B cell (primary cell): Measurements from ENCODE around the gene DAB1. TPM values are rescaled to one million over a fixed set of nuclear protein-coding genes. Genes with fewer than 3 reads are reported as not detected.

ENCODE experiments used
- ATAC-seq: fragments of 200-7000 bp; cut with Tn5 transposase; one replicate; pipeline ENCODE4 v1.10.0; 2021; ENCODE audit warnings: low read depth, mild to moderate bottlenecking, moderate number of reproducible peaks, moderate library complexity
- CTCF ChIA-PET: fragments of 350-600 bp; sonication (Branson Sonifier 250); formaldehyde crosslinking; loops from one replicate; lab custom pipeline; 2021; ENCODE audit warnings: antibody characterized with exemption, inconsistent platforms; lab: Charles Lee
- POLR2A ChIA-PET: fragments of 350-600 bp; sonication (Branson Sonifier 250); formaldehyde crosslinking; loops from one replicate; lab custom pipeline; 2021; ENCODE audit warnings: antibody characterized with exemption; lab: Charles Lee
- DNase-seq: peaks from one replicate; pipeline ENCODE4 v3.0.0; 2013
- H2AFZ ChIP-seq: 2 replicates; pipeline ENCODE4 v1.6.1; 2012; ENCODE audit warnings: mild to moderate bottlenecking, low read depth, low read length; ENCODE audit not compliant: insufficient read depth, poor library complexity, severe bottlenecking
- H3K27ac ChIP-seq, 2 donors: 1 replicate in 1 of 2; 2 replicates in 1 of 2; pipeline ENCODE4 v1.5.1; 2012 to 2013; ENCODE audit warnings: low read length in 2 of 2, mild to moderate bottlenecking in 2 of 2, moderate library complexity in 1 of 2
- H3K27me3 ChIP-seq, 4 experiments: fragments of 200-600 bp in 1 of 4; sonication (generic) in 1 of 4; replicated peaks in 1 of 4; 1 replicate in 2 of 4; 2 replicates in 2 of 4; pipeline versions ENCODE4 v1.6.1 to v1.7.0; 2013 to 2016; ENCODE audit warnings: low read length in 3 of 4, mild to moderate bottlenecking in 2 of 4, mixed read lengths in 1 of 4, moderate library complexity in 1 of 4; ENCODE audit not compliant: insufficient read depth in 4 of 4, control insufficient read depth in 3 of 4; ENCODE audit errors: control extremely low read depth in 1 of 4
- H3K36me3 ChIP-seq, 2 experiments: replicated peaks in 1 of 2; 1 replicate in 1 of 2; 2 replicates in 1 of 2; pipeline versions ENCODE4 v1.6.1 to v1.7.1; 2013; ENCODE audit warnings: low read length in 1 of 2; ENCODE audit not compliant: insufficient read depth in 2 of 2, control insufficient read depth in 1 of 2; ENCODE audit errors: control extremely low read depth in 1 of 2, extremely low read depth in 1 of 2
- H3K4me1 ChIP-seq, 2 donors: fragments of 200-600 bp in 1 of 2; sonication (generic) in 1 of 2; 1 replicate in 1 of 2; 2 replicates in 1 of 2; pipeline versions ENCODE4 v1.5.1 to v1.6.1; 2013 to 2017; ENCODE audit warnings: low read length in 2 of 2; ENCODE audit not compliant: control insufficient read depth in 2 of 2, insufficient read depth in 2 of 2
- H3K4me2 ChIP-seq: replicated peaks from 2 replicates; pipeline ENCODE3; 2012; ENCODE audit warnings: mild to moderate bottlenecking, low read depth, low read length; ENCODE audit not compliant: poor library complexity, severe bottlenecking
- H3K4me3 ChIP-seq, 5 experiments: fragments of 200-600 bp in 1 of 5; sonication (generic) in 1 of 5; 1 replicate in 3 of 5; 2 replicates in 2 of 5; pipeline versions ENCODE4 v1.5.1 to v1.7.0; 2011 to 2016; ENCODE audit warnings: low read length in 4 of 5, mild to moderate bottlenecking in 4 of 5, low read depth in 2 of 5, control low read depth in 1 of 5, moderate library complexity in 1 of 5; ENCODE audit not compliant: insufficient read depth in 1 of 5; ENCODE audit errors: control extremely low read depth in 1 of 5, extremely low read depth in 1 of 5
- H3K79me2 ChIP-seq: fragments of 200-600 bp; sonication (generic); one replicate; pipeline ENCODE4 v1.6.0; 2016; ENCODE audit warnings: low read length; ENCODE audit not compliant: control insufficient read depth, insufficient read depth
- H3K9ac ChIP-seq: fragments of 200-600 bp; sonication (generic); 2 replicates; pipeline ENCODE4 v1.6.1; 2017; ENCODE audit warnings: mild to moderate bottlenecking, low read length, moderate library complexity
- H3K9me3 ChIP-seq, 3 donors: one replicate each; pipeline versions ENCODE4 v1.6.1 to v1.7.1; 2013; ENCODE audit warnings: low read length in 2 of 3; ENCODE audit not compliant: control insufficient read depth in 2 of 3, insufficient read depth in 1 of 3; ENCODE audit errors: control extremely low read depth in 1 of 3
- H4K20me1 ChIP-seq: 2 replicates; pipeline ENCODE4 v1.6.0; 2012; ENCODE audit warnings: mild to moderate bottlenecking, low read length; ENCODE audit not compliant: insufficient read depth, control insufficient read depth, poor library complexity, severe bottlenecking
- H3K27ac Mint-ChIP-seq: one replicate; pipeline ENCODE4 v1.8.0; 2021; ENCODE audit warnings: mixed read lengths
- H3K27me3 Mint-ChIP-seq: one replicate; pipeline ENCODE4 v1.8.0; 2021; ENCODE audit warnings: mixed read lengths
- H3K4me1 Mint-ChIP-seq: one replicate; pipeline ENCODE4 v1.8.0; 2021; ENCODE audit warnings: mixed read lengths
- H3K4me3 Mint-ChIP-seq: one replicate; pipeline ENCODE4 v1.8.0; 2021; ENCODE audit warnings: mixed read lengths
- H3K9me3 Mint-ChIP-seq: one replicate; pipeline ENCODE4 v1.8.0; 2022; ENCODE audit warnings: mixed read lengths; ENCODE audit not compliant: insufficient read depth
- EZH2 ChIP-seq: IDR thresholded peaks from 2 replicates; pipeline ENCODE4 v1.6.1; 2012; ENCODE audit warnings: borderline replicate concordance, low read depth, mild to moderate bottlenecking, moderate library complexity, low read length; ENCODE audit not compliant: insufficient read depth, poor library complexity, severe bottlenecking
- WGBS: methylation state at CpG from one replicate; pipeline ENCODE4 v1.1.5; 2013; ENCODE audit warnings: missing lambda C conversion rate; ENCODE audit not compliant: insufficient coverage; 5-methylcytosine and 5-hydroxymethylcytosine counted together
- intact Hi-C: fragments of 100-400 bp; cut with micrococcal nuclease; formaldehyde crosslinking; loops from one replicate; pipeline ENCODE4 v1.10.0; 2022
- polyA plus RNA-seq: library from polyadenylated mRNA; depleted of rRNA; stranded (reverse); fragments of >200 nt; gene quantifications from 2 replicates; pipeline ENCODE4 v1.2.3, GENCODE V29; 2012
- total RNA-seq, 2 donors: library from RNA; stranded (reverse); fragments of 120-200 nt in 1 of 2; gene quantifications; 1 replicate in 1 of 2; 2 replicates in 1 of 2; pipeline versions ENCODE4 v1.2.3 to v1.2.4, GENCODE V29; 2013 to 2022
- TF ChIP-seq, protein P1 (sequence below): fragments of 200-600 bp; IDR thresholded peaks from one replicate; pipeline ENCODE4 v1.8.0; 2022; ENCODE audit warnings: antibody characterized with exemption, mild to moderate bottlenecking

DAB1 gene
- total and polyA plus RNA-seq, 2 donors (not counting 1 experiment from before 2014, with no cell fraction given) = not detected

DNA sequence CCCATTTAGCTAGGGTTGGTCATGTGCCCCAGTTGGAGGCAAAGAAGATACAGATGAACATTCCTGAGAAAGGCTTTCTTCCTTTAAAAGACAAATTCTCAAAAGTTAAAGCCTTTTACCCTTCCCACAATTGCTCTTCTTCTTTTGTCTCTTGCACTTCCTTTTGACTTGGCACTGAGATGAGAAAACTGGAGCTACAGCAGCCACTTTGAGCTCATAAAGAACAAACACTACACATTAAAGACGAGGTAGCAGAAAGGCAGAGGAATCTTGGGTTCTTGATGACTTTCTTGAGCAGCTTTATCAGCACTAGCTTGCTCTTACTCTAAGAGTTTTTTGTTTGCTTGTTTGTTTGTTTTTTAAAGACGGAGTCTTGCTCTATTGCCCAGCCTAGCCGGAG, 92.2 kb downstream of the DAB1 start:
- WGBS = no CpG with 5 or more reads among the region's 3 CpGs
- DNase-seq (no peak), ATAC-seq (no peak)
- no peak overlapping the region for H3K4me2 ChIP-seq
- no peaks in the 10 kb centered on the region for H3K79me2 ChIP-seq
- H3K27me3 ChIP-seq = no peaks in the 10 kb centered on the region
- no peaks in the 10 kb centered on the region for H4K20me1 ChIP-seq
- no peak overlapping the region for H3K9ac ChIP-seq
- H2AFZ ChIP-seq = no peak overlapping the region
- no peaks in the 10 kb centered on the region for H3K36me3 ChIP-seq
- Mint-ChIP-seq H3K4me1 (no peaks in the 10 kb centered on the region), H3K27ac (no peak overlapping the region), H3K4me3 (no peak overlapping the region), H3K9me3 (peaks cover 4% of the 10 kb centered on the region), H3K27me3 (no peaks in the 10 kb centered on the region)
- no peak overlapping the region for H3K4me3 ChIP-seq
- TF ChIP-seq EZH2 = no peak
- TF ChIP-seq, protein P1, sequence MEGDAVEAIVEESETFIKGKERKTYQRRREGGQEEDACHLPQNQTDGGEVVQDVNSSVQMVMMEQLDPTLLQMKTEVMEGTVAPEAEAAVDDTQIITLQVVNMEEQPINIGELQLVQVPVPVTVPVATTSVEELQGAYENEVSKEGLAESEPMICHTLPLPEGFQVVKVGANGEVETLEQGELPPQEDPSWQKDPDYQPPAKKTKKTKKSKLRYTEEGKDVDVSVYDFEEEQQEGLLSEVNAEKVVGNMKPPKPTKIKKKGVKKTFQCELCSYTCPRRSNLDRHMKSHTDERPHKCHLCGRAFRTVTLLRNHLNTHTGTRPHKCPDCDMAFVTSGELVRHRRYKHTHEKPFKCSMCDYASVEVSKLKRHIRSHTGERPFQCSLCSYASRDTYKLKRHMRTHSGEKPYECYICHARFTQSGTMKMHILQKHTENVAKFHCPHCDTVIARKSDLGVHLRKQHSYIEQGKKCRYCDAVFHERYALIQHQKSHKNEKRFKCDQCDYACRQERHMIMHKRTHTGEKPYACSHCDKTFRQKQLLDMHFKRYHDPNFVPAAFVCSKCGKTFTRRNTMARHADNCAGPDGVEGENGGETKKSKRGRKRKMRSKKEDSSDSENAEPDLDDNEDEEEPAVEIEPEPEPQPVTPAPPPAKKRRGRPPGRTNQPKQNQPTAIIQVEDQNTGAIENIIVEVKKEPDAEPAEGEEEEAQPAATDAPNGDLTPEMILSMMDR = no peak
- no peak overlapping the region for H3K27ac ChIP-seq
- ChIA-PET CTCF (no interaction called here), POLR2A (no interaction called here)
- H3K4me1 ChIP-seq = no peaks in the 10 kb centered on the region
- peaks cover 0 to 3% (median 0%) of the 10 kb centered on the region in 3 donors for H3K9me3 ChIP-seq
- intact Hi-C loops = no loop called here

- Histone ChIP-seq H3K4me3 (no peak overlapping the region), H2AFZ (no peak overlapping the region), H3K79me2 (no peaks in the 10 kb centered on the region), H3K27ac (no peak overlapping the region), H3K36me3 (no peaks in the 10 kb centered on the region), H3K27me3 (no peaks in the 10 kb centered on the region), H3K9ac (no peak overlapping the region), H3K9me3 (peaks cover 0 to 3% (median 0%) of the 10 kb centered on the region in 3 donors), H3K4me2 (no peak overlapping the region), H3K4me1 (no peaks in the 10 kb centered on the region), H4K20me1 (no peaks in the 10 kb centered on the region)
- Mint-ChIP-seq H3K4me1 (no peaks in the 10 kb centered on the region), H3K4me3 (no peak overlapping the region), H3K27ac (no peak overlapping the region), H3K27me3 (peaks cover 2% of the 10 kb centered on the region), H3K9me3 (peaks cover 4% of the 10 kb centered on the region)
- intact Hi-C loops = no loop called here
- ChIA-PET CTCF (no interaction called here), POLR2A (no interaction called here)
- ATAC-seq (no peak), DNase-seq (no peak)
- TF ChIP-seq, protein P1 = no peak
- TF ChIP-seq EZH2 = no peak
- no CpG with 5 or more reads among the region's 1 CpG for WGBS
Measured at GRCh38 chr1:57329937-57330336, 93.9 kb downstream of the DAB1 start.
